BE2C (cell line): ENCODE measurements around the gene RAB11FIP5.

Experiments
- DNase-seq: peaks from one replicate; pipeline ENCODE4 v3.0.0-alpha.2; 2020
- H3K27me3 ChIP-seq: fragments of 250-450 bp; sonication (Bioruptor Pico); 2 replicates; pipeline ENCODE4 v1.5.1; 2020; ENCODE audit warnings: mild to moderate bottlenecking
- H3K36me3 ChIP-seq: fragments of 250-450 bp; sonication (Bioruptor Pico); 2 replicates; pipeline ENCODE4 v1.5.1; 2020; ENCODE audit warnings: mild to moderate bottlenecking
- H3K4me1 ChIP-seq: fragments of 250-450 bp; sonication (Bioruptor Pico); 2 replicates; pipeline ENCODE4 v1.5.1; 2020
- H3K4me3 ChIP-seq: 2 replicates; pipeline ENCODE4 v1.5.1; 2011; ENCODE audit warnings: low read depth, low read length
- H3K9me3 ChIP-seq: fragments of 250-450 bp; sonication (Bioruptor Pico); 2 replicates; pipeline ENCODE4 v1.5.1; 2020
- TF ChIP-seq, protein P1 (sequence below): IDR thresholded peaks from 2 replicates; pipeline ENCODE4 v1.5.1; 2012; ENCODE audit warnings: mild to moderate bottlenecking, low read depth, low read length

Gene RAB11FIP5

DNA sequence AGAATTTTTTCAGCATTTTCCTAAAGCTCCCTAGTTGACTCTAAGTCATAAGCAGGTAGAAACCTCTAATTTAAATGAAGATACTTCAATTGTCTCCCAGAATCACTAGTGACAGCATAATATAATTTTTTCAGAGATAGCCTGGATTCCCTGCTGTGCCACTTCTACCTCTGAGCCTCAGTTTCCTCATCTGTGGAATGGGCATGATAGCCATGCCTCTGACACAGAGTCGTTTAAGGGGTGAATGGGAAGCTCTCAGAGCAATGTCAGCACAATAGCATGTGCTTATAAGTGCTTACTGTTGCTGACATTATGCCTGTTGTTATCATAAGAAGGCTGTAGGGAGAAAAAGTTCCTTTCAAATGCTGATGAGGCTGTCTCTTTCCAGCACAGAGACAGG lies 89.3 kb downstream of the RAB11FIP5 start:
- no peaks in the 10 kb centered on the region for H3K9me3 ChIP-seq
- no peak for DNase-seq
- no peaks in the 10 kb centered on the region for H3K36me3 ChIP-seq
- no peak overlapping the region for H3K4me3 ChIP-seq
- TF ChIP-seq, protein P1, sequence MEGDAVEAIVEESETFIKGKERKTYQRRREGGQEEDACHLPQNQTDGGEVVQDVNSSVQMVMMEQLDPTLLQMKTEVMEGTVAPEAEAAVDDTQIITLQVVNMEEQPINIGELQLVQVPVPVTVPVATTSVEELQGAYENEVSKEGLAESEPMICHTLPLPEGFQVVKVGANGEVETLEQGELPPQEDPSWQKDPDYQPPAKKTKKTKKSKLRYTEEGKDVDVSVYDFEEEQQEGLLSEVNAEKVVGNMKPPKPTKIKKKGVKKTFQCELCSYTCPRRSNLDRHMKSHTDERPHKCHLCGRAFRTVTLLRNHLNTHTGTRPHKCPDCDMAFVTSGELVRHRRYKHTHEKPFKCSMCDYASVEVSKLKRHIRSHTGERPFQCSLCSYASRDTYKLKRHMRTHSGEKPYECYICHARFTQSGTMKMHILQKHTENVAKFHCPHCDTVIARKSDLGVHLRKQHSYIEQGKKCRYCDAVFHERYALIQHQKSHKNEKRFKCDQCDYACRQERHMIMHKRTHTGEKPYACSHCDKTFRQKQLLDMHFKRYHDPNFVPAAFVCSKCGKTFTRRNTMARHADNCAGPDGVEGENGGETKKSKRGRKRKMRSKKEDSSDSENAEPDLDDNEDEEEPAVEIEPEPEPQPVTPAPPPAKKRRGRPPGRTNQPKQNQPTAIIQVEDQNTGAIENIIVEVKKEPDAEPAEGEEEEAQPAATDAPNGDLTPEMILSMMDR = no peak
- no peaks in the 10 kb centered on the region for H3K27me3 ChIP-seq
- H3K4me1 ChIP-seq = no peaks in the 10 kb centered on the region
